ENCODE measurements around the gene CEBPG.

Gene CEBPG

DNA sequence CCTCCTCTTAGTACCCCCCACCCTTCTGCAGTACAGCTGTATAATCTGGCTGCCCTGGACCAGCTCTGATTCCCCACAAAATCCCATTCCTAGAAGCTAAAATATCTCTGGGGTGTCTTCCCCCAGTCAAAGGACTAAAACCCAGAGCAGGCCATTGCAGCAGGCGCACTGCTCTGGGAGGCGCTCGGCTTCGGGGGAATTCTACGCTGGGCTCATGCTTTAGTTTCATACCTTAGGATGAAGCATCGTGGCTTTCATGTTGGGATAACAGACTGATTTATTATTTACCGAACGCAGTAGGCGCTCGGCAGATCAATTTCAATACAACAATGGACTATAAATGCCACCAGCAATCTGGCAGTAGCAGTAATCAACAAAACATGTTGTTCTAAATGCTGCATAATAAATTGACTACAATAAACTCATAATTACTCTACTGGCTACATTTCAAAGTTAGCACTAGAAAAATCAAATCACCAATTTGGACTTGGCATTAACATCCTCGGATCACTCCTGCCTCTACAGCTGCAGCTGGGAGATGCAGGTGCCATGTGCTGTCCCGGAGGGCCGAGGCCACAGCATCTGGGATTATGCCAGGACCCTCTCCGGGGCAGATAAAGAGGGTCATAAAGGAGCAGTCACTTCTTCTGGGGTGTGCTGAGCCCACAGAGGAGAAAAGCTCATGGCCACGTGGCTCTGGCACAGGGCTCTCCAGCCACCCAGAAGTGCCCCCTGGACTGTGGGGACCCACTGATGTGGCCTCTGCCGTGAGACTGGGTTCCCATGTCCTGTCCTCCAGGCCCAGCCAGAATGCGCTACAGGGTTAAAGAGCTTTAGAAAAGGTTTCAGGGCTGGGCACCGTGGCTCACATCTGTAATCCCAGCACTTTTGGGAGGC, 35.3 kb downstream of the CEBPG start:
- no peak for DNase-seq

- no peak for DNase-seq
Measured at GRCh38 chr19:33409906-33410685, 36.6 kb downstream of the CEBPG start.

- DNase-seq, result no peak
Measured at GRCh38 chr19:33410915-33411401, 37.4 kb downstream of the CEBPG start.

GRCh38 chr19:33411621-33412180, 38.2 kb downstream of the CEBPG start:
- no peak for DNase-seq

DNA sequence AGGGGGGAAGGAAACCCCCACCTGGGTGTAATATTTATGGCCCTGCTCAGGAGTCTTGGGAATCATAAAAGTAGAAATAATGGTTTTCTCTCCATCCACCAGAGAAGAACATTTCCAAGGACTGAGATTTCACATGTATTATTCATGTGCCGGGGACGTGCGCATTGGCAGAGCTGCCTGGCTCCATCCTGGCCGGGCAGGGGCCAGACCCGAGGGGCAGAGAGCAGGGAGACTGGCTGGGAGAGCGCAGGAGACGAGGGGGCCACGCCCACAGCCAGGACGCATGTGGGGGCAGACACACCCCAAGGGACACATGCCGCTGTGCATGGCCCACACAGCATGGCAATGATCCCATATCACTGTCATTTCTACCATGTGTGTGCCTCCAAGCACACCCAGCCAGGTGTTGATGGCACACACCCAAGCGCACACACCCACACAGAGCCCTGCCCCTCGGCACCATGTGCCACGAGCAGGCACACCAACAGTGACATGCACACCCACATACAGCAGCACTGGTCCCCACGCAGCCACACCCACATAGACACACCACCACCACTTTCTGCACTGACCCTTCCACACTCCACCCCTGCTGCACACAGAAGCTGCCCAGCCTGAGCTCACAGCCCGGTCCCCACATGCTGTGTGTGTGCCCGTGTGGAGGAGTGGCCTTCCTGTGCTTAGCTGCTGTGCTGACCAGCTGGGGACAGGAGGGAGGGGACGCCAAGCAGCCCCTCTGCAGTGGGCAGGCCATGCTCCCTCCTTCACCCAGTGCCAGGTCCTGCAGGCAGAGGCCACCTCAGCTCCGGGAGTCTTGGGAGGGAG, 39.3 kb downstream of the CEBPG start:
- no peak for DNase-seq

DNA sequence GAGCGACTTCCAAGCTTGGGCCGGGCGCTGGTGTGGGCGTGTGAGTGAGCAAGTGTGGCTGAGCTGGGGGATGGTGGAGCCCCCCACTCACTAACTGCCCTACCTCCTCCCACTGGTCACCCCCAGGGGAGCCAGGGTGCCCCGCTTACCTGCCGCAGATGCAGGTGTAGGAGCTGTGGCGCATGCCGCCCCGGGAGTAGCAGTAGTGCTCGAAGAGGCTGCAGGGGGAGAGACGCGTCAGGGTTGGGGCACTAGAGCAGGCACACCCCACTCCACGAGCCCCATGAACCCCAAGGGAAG, 39.9 kb downstream of the CEBPG start:
- no peak for DNase-seq

- DNase-seq, result no peak
Measured at GRCh38 chr19:33413868-33414666, 40.6 kb downstream of the CEBPG start.

DNA sequence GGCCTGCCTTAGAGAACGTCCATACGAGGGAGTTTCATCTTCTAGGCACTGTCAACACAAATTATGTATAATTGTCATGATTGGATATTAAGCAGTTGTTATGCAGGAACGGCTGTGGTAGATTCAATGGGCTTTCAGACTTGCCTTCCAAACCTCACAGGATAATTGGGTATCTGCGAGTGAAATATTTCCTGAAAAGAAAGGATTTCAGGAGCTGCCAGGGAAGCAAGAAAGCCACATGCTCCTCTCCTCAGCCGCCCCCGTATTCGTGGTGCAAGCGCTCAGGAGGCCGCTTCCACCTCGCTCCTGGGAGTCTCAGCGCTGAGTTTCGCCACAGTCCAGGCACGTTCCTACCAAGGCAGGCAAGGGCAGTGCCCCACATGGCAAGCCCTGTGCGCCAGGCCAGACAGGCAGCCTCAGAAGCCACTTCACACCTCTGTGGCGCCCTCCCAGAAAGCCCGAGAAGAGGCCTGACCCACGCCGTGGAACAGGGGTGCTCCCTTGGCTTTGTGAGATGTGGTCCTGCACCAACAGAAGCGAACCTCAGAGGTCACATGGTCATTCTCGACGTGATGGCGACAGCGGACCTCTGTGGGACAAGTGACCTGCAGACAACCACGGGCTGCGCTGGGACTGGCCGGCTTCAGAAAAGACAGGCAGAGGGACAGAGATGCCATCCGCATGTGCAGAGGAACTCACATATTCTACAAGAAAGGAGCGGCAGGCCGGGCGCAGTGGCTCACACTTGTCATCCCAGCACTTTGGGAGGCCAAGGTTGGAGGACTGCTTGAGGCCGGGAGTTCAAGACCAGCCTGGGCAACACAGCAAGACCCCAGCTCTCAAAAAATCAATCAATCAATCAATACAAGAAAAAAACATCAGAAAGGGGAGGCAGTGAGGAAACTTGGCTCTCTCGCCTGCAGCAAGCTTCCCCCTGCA, 41.4 kb downstream of the CEBPG start:
- no peak for DNase-seq

- peak; percentile 13 for DNase-seq
Measured at GRCh38 chr19:33416307-33417215, 43.1 kb downstream of the CEBPG start.

DNA sequence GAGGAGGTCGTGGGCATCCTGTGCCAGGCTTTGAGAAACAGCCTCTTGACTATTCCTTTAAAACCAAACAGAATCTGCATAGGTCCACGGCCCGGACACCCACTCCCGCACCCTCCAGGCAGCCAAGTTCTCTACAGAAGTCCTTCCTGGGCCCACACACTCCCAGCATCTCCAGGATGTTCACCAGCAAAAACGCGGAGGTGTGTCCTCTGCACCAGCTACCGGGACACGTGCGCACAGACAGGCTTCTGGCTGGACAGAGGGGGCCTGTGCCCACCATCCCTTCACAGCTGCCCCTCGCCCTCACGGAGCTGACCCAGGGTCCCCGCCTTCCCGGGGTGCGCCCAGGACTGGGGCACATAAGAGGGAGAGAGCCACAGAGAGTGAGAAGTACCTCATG, 44.2 kb downstream of the CEBPG start:
- no peak for DNase-seq

DNA sequence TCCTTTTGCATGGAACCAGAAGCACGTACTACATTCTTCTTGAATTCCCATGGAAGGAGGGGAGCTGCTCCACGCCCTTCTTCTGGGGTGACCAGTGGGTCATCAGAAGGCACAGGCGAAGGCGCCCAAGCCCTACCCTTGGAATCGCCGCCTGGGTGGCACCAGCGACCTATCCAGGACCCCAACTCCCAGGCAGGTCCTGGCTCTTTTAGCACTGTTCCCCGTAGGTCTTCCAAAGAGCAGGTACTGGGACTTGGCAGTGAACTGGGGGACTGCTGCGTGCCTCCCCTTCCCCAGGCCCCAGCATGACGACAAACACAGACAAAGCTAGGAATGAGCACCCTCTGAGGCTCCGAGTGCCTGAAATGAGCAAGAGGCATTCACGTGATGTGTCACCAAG, 45.0 kb downstream of the CEBPG start:
- no peak for DNase-seq

- no peak for DNase-seq
Measured at GRCh38 chr19:33418871-33419787, 45.6 kb downstream of the CEBPG start.

- DNase-seq, result no peak
Measured at GRCh38 chr19:33419788-33420130, 46.2 kb downstream of the CEBPG start.

- no peak for DNase-seq
Measured at GRCh38 chr19:33420821-33421220, 47.3 kb downstream of the CEBPG start.

GRCh38 chr19:33421368-33421767, 47.9 kb downstream of the CEBPG start:
- no peak for DNase-seq

GRCh38 chr19:33422369-33423180, 49.1 kb downstream of the CEBPG start:
- DNase-seq, result no peak

- no peak for DNase-seq
Measured at GRCh38 chr19:33424181-33424580, 50.7 kb downstream of the CEBPG start.
